Vagina (tissue), 2 donors: Measurements from ENCODE around the gene PLD6.

Experiments
- POLR2A ChIP-seq, 2 donors: fragments of 450-650 bp; IDR thresholded peaks; one replicate each; pipeline ENCODE4 v1.6.1; 2017; ENCODE audit warnings: antibody characterized with exemption in 2 of 2, mild to moderate bottlenecking in 2 of 2, moderate library complexity in 2 of 2
- POLR2AphosphoS5 ChIP-seq, 2 donors: sonication (generic); formaldehyde crosslinking; IDR thresholded peaks; one replicate each; pipeline ENCODE4 v1.9.0; 2017; ENCODE audit warnings: antibody characterized with exemption in 2 of 2, mild to moderate bottlenecking in 2 of 2, low read depth in 1 of 2; ENCODE audit not compliant: insufficient read depth in 1 of 2

DNA sequence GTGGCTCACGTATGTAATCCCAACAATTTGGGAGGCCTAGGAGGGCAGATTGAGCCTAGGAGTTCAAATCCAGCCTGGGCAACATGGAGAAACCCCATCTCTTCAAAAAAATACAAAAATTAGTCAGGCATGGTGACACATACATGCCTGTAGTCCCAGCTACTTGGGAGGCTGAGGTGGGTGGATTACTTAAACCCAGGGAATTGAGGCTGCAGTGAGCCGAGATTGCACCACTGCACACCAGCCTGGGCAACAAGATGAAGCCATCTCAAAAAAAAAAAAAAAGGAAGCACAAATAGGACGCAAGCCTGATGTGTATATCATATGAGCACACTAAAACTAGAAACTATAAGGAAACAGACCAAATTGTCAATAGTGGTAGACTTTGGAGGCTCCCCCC, 47.9 kb upstream of the PLD6 start:
- TF ChIP-seq POLR2AphosphoS5 (IDR thresholded peaks at IDR 0.05; ENCODE audit: insufficient read depth in 1 of 2, low read depth in 1 of 2), result no peak
- TF ChIP-seq POLR2A (IDR thresholded peaks at IDR 0.05), result no peak
